ENCODE measurements around the gene SCFD2. TPM values are rescaled to one million over a fixed set of nuclear protein-coding genes. Genes with fewer than 3 reads are reported as not detected.
"Not testable (repeated sequence)": the region's sequence is repeated elsewhere in the genome, so short reads cannot be mapped to it uniquely, and the experiment has no call there.

SCFD2 gene
- total RNA-seq, 1 donor from 2014 or later: 25.6 TPM

DNA sequence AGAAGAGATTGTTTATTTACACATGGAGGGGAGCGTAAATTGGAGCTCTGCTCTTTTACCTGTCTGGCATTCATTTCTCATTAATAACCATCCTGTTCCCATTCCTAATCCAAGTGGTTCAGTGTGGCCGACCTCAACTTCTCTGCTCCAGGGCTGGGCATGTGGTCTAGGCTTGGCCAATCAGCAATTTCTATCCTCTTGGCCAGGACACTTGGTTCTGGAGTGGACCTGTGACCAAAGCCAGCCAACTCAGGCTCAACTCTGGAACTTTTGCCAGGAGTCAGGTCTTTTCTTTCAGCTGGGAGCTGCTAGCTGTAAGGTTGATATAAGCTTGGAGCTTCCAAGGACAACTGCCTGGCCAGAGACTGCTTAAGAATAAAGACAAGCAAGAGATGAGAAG lies 519.4 kb downstream of the SCFD2 start:
- no peak for DNase-seq

DNA sequence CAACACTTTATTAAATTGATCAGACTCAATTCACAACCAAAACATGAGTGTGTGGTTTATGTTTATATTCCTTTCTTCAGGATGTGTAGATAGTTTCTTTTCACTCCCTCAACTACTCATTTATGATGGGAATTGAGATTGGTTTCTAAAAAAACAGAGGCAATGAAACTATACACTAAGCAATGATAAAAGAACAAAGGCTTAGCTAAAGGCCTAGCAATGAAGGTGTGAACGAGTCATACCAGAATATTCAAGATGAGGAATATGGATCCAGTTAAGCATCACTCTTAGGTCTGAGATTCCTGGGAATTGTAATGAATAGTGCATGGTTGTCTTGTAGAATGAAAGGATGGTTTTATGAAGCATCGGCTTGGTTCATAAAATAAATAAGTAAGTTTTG lies 521.3 kb downstream of the SCFD2 start:
- DNase-seq: no peak

DNA sequence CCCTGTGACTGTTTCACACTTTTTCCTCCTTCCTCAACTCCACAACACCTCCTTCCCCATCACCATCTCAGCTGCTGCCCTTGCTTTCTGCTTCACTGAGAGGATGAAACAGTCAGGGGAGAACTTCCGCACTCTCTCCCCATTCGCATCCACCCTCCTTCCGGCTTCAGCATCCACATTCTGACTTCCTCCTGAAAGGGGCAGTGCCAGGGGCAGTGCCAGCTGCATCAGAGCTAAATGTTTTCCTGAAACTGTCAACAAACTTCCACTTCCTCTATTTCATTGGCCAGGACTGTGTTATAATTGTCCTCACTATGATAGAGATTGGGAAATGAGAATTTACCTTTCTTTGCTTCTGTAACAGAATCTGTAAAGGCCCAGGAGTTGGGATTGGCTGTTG lies 521.9 kb downstream of the SCFD2 start:
- DNase-seq: no peak

DNA sequence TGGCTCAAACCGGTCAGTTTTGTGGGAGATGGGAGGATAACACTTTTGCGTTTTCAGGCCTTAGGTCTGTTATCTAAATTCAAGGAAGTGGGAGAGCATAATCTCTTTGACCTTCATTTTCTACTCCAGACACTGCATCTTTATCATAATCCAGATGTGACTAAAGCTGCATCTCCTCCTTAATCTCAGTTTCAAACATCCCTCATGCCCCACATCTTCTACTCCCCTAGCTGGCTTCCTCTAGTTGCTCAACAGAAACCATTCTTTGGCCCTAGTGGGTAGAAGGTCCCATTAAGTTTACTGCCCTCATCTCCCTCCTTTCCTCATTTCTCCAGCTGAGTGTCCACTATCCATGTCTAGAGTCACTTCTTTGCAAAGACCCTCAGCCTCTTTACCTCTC lies 522.5 kb downstream of the SCFD2 start:
- no peak for DNase-seq

DNA sequence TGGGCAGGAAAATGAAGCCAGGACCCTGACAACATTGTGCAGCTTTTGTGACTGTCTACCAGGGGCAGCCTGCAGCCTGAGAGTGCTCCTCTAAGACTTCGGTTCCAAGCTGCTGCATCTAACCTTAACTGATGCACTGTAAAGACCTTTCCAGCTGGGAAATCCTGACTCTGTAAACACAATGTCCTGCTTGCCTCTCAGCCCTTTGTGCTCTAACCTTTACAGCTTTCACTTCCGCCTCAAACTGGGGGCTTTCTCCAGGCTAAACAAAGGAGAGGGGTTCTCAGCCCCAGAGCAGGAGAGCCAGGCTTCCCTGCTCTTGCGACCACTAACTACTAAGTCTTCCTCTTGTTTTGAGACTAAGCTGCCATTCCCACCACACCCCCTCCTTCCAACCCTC lies 523.1 kb downstream of the SCFD2 start:
- no peak for DNase-seq

DNA sequence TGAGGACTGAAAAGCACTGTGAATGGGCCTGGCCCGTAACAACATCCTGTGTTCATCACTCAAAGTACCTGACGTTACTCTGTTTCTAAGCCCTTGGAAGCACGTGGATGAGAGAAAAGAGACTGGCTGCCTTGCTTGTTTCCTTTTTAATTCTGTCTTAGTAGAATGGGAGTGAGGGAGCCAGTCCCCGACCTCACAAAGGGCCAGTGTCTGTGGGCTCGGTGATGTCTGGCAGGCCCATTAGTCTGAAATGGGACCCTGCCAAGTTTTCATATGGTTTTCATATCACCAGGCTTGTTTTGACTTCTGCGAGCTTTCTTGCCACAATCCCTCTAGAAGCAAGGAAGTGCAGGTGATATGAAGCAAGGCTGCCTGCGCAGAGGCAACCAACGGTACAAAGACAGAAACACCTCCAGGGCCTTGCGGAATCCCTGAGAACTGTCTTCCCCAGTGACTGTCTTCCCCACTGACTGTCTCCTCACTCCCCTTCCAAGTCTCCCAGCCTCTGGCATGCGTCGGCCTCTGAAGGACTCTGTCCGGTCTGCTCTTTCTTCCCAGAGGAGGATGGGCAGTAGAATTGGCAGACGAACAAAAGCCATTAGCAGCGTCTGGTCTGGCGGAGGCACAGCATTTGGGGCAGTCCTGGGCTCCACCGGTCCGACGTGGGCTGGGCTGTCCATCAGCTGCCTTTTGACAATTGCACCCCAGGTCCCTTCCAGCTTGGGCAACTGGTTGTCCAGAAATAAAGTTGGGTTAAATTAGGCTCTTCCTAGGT lies 524.0 kb downstream of the SCFD2 start:
- DNase-seq: no peak

DNA sequence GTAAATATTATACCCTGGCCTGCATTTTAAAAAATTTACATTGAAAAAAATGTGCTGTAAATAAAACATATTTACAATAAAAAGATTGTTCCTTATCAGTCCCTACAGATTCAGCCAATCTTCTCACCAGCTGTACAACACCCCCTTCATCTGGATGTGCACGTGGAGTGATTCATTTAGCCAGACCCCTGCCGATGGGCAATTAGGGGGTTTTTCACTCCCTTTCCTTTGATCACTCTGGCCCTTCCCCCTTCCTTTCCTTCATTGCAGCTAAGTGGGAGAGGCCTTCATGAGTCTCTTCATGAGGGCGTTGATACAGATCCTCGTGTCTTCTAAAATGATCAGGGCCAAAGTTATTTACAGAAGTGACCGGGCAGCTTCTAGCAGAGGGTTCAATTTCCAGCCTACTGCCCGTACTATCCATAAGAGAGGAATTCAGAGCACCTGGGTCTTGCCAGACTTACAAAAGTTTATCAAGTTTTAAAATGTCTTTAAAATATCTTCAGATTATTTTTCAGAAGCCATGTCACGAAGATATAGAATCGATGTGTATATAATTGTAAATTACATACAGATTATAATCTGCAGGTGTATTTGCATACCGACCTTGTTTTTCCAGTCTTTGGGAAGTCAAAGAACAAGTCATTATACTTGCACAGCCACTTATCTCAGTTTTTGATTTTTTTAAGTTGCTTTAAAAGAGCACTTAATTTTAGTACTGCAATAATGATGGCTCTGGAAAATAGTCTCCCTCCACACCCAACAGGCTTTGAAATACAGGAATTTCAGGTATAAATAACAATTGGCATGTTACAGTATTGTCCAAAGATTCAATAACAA lies 525.1 kb downstream of the SCFD2 start:
- DNase-seq: no peak

DNA sequence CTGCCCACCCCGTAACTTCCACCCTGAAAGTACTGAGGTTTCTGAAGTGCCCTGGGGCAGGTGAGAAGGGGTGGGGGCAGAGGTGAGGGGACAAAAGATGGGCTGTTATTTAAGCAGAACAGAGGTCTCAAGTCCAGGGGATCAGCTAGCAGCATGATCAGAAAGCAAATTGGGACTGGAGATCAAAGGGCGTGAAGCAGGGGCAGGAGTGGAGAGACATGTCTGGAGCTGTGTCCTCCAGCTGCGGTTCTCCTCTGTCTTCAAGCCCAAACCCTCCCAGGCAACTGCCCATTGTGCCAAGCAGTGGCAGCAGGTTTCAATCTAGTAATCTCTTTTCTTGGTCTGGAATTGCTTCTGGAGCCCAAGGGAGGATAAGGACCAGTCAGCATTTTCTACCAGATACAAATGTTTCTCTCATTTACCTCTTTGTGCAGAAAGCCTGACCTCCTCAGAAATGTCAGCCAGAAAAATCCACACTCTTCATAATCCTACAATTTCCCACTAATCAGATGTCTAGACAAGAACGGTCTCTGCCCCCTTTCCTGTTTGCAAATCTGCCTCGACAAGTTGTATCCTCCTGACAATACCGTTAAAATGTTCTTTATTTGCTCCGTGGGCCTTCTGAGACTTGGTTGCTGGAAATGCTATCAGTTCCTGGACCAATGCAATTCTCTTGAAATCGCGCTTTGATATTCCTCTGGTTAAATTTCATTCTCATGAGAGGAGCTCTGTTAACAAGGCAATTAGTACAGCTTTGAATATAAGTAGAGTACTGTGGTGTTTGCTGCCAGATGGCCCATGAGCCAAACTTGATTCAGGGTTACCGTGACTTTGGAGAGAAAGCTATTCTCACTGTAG lies 526.9 kb downstream of the SCFD2 start:
- DNase-seq: no peak

DNA sequence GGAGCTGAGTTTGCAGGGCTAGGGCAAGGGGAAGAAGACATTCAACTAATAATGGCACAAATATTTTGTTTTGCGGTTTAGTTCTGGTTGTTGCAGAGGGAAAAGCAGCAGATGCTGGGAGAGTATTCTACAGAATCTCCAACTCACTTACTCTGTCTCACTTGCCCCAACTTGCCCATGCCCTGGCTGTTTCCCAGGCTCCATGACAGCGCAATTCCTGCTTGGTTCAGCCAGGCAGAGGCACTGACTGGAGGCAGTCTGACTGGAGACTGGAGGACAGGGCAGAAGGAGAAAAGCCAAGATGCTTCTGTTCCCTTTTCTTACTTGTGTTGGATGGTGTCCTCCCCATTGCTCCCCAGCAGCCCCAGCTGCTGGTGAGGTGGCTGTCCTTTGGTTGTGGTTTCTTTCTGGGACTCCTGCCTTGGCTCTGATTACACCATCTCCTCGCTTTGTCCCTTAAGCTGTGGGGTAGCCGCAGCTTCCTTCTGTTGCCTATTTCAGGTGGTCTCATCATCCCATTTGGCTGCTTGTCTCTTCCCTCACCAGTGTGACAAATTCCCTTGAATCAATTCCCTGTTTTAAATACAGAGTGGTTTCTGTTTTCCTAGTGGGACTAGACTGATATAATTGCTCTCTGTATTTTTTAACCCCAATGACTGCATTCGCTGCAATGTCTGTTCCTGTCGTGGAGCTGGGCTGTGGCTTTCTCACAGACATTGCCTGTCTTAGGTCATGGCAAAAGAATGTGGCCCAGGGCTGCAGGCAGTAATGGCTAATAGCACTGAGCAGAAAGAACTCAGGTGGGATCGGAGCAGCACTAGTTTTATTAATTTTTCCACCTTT lies 527.9 kb downstream of the SCFD2 start:
- DNase-seq: no peak

DNA sequence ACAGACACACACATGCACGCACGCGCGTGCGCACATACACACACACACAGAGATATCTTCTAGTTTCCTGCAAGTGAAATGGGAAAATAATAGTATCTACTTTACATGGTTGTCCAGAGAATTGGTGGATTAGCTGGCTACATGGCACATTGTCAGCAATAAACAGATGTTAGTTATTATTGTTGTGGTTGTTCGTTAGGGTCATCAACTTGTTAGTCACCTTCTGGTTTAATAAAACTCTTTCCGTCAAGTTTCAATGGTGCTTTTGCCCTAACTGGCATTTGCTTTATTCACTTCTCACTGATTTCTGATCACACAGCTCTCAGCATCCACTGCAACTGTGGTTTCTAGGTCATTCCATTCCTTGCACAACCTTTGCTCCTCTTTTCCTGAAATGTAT lies 529.2 kb downstream of the SCFD2 start:
- DNase-seq: no peak

DNA sequence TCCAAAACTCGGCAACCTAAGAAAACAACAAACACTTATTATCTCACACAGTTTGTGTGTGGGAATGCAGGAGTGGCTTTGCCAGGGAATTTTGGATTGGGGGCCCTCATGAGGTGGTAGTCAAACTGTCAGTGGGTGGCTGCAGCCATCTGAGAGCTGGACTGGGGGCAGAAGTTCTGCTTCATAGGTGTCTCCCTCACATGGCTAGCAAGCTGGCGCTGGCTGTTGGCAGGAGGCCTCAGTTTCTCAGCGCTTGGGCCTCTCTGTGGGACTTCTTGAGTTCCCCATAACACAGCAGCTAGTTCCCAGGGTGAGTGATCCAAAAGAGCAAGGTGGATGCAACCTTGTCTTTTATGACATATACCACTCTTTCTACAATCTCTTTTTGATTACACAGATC lies 529.7 kb downstream of the SCFD2 start:
- DNase-seq: no peak

DNA sequence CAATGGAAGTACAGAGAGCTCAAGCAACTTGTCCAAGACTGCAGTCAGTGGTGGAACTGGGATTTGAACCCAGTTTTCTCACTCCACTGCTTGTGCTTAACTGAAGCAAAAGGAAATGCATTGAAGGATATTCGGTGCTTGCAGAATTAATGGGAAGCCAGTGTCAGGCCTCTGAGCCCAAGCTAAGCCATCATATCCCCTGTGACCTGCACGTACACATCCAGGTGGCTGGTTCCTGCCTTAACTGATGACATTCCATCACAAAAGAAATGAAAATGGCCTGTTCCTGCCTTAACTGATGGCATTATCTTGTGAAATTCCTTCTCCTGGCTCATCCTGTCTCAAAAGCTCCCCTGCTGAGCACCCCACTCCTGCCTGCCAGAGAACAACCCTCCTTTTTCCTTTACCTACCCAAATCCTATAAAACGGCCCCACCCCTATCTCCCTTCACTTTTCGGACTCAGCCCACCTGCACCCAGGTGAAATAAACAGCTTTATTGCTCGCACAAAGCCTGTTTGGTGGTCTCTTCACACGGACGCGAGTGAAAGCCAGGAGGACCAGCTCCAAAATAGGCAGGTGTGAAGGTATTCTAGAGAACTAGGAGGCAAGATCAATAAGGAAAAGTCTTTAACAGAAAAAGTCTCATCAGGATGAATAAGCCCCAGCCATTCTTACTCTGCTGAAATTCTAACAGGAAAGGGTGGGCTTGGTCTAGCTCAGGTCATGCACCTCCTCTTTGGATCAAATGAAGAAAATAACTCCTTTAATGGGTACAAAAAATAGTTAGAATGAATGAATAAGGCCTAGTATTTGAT lies 531.0 kb downstream of the SCFD2 start:
- DNase-seq: not testable (repeated sequence)

DNA sequence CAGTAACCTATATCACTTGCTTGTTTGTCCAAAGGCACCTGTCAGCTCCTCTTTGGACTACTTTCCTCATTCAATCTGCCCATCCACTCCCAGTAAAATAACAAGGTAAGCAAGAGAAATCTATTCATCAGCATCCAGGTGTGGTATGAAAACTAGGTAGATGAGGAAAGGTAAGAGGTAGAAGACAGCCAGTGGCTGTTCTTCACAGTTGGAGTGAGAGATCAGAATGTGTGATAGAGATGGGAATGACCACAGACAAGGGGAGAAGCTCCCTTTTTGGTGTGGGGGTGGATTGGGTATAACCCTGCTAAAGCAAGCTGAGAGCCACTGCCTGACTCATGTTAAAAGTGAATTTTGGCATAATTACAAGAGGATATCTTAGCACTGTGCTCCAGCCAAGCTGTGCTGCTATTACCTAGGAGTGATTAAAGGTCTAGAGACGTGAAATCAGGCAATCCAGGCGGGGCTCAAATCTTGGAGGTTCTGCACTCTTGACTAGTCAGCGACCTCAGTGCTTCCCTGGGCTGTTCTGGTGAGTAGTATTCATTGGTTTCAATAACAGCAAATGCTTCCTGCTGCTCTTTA lies 531.8 kb downstream of the SCFD2 start:
- no peak for DNase-seq

DNA sequence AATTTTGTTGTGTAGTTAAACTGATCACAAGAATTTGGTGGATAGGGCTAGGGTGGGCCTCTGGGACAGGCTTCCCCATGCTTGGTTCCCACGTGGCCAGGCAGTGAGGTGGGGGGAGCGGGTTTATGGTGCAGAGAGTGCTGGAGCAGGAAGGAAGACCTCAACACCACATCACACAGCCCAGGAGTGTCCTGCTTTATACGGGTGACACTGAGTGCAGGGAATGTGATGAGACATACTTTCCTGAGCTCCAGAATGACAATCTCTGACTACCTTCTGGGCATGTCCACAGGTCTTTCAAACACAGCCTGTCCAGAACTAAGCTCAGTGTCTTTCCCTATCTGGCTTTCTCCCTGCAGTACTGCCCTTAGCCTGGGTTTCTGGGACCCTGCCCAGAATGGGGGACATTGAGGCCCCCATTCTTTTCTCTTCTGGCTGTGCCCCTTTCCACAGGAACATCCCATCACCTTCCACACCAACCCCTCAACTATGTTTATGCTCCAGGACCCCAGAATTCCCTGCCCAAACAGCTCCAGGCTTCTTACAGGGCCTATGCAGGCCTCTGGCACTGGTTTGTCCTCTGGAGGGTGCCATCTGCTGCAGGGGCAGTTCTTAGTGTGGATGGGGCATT lies 540.3 kb downstream of the SCFD2 start:
- DNase-seq: no peak

DNA sequence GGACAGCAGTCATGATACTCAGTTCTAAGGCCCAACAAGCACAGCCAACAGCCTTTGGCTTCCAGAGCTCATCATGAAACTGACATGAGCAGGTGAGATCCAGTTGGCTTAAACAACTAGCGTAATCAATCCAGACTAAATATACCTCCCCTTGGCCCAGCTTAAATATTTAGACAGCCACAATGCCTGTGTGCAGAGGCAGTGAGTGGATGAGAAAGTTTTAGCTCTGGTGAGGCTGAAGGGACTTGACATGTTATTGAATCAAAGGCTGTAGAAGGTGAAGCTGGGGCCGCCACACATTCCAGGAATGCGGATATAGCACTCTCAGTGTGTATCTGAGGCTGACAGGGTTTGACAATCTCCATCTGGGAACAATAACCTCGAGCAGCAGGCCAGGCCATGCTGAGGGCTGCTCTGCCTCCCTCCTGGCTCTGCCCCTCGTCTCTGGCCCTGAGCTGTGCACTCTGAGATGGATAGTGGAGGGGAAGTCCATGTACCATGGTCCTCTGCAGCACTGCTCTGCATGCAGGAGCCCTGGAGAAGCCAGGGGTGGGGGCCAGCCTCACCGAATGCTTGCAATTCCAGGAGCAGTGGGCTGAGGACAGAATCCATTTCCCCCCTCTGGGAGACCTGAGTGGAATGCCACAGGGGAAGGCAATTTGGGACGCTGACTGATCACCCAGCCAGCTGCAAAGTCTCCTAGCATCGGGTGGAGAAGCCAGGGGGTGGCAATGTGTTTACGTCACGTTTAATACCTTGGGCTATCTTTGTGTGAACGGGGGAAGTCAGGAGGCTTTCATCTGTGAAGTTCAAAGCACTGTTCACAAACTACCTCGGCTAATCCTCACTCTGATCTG lies 541.0 kb downstream of the SCFD2 start:
- no peak for DNase-seq

DNA sequence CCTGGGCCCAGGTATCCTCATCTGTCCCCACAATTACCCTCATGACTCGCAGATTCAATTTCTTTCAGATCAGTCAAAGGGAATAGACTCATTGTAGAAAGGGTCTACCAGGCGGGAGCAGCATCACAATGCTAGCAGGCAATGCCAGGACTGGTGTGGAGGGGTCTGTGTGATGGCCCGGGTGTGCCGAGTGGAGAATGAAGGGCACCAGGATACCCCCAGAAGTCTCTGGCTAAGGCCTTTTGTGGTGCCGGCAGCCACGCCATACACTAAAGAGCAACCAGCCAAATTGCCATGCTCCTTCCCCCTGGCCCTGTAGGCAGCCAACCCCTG lies 541.6 kb downstream of the SCFD2 start:
- no peak for DNase-seq

DNA sequence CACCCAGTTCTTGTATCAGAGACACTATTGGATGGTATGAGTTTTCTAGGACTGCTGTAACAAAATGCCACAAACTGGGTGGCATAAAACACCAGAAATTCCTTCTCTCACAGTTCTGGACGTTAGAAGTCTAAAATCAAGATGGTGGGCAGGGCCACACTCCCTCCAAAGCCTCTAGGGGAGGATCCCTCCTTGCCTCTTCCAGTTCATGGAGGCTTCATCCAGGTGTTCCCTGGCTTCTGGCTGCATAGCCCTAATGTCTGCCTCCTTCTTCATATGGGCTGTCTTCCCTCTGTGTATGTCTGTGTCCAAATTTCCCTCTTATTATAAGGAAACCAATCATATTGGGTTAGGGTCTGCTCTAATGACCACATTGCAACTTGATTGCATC lies 542.2 kb downstream of the SCFD2 start:
- DNase-seq: no peak

Data from occipital lobe (tissue), 2 donors.